PC-3 (cell line): Measurements from ENCODE around the gene TPGS2. TPM values are rescaled to one million over a fixed set of nuclear protein-coding genes. Genes with fewer than 3 reads are reported as not detected.

Experiments used
- ATAC-seq: fragments of 200-7000 bp; cut with Tn5 transposase; 2 replicates; pipeline ENCODE4 v1.9.1; 2020; ENCODE audit warnings: mild to moderate bottlenecking, moderate library complexity
- BruUV-seq: library from RNA; stranded (reverse); fragments of 400-500 nt; replicated peaks from 2 replicates; lab custom pipeline; 2021; lab: Mats Ljungman, UMichigan
- CTCF ChIA-PET: fragments of 300-600 bp; sonication (Branson Sonifier 250); formaldehyde crosslinking; loops from one replicate; lab custom pipeline; 2022; ENCODE audit warnings: antibody characterized with exemption; lab: Charles Lee
- POLR2A ChIA-PET: fragments of 300-600 bp; sonication (Branson Sonifier 250); formaldehyde crosslinking; loops from one replicate; lab custom pipeline; 2022; ENCODE audit warnings: antibody characterized with exemption; ENCODE audit not compliant: unreplicated experiment; lab: Charles Lee
- DNase-seq: peaks from one replicate; pipeline ENCODE4 v3.0.0-alpha.2; 2015
- H2AFZ ChIP-seq: fragments of 300-600 bp; sonication (generic); 2 replicates; pipeline ENCODE4 v1.6.0; 2016; ENCODE audit warnings: antibody characterized with exemption, low read length
- H3F3A ChIP-seq: fragments of 300-600 bp; sonication (generic); one replicate; pipeline ENCODE4 v1.6.0; 2017; ENCODE audit warnings: antibody characterized with exemption, low read length, control low read depth, mild to moderate bottlenecking; ENCODE audit not compliant: unreplicated experiment
- H3K27ac ChIP-seq: fragments of 300-600 bp; sonication (generic); 2 replicates; pipeline ENCODE4 v1.5.1; 2016; ENCODE audit warnings: mild to moderate bottlenecking, low read length
- H3K27me3 ChIP-seq: fragments of 300-600 bp; sonication (generic); 2 replicates; pipeline ENCODE4 v1.6.1; 2016; ENCODE audit warnings: low read length, mixed read lengths
- H3K36me3 ChIP-seq: fragments of 300-600 bp; sonication (generic); 2 replicates; pipeline ENCODE4 v1.6.1; 2016; ENCODE audit warnings: low read depth, mixed run types, low read length, mixed read lengths
- H3K4me1 ChIP-seq: fragments of 300-600 bp; sonication (generic); 2 replicates; pipeline ENCODE4 v1.5.1; 2016; ENCODE audit warnings: low read length; ENCODE audit not compliant: insufficient read depth
- H3K4me2 ChIP-seq: fragments of 300-600 bp; sonication (generic); 2 replicates; pipeline ENCODE4 v1.6.0; 2016; ENCODE audit warnings: low read length
- H3K4me3 ChIP-seq: fragments of 300-600 bp; sonication (generic); 2 replicates; pipeline ENCODE4 v1.5.1; 2016; ENCODE audit warnings: mild to moderate bottlenecking, low read length, mixed read lengths
- H3K79me2 ChIP-seq: fragments of 300-600 bp; sonication (generic); 2 replicates; pipeline ENCODE4 v1.6.1; 2017; ENCODE audit warnings: low read length, mixed read lengths
- H3K9ac ChIP-seq: fragments of 300-600 bp; sonication (generic); 2 replicates; pipeline ENCODE4 v1.6.0; 2016; ENCODE audit warnings: mild to moderate bottlenecking, low read length
- H3K9me2 ChIP-seq: fragments of 300-600 bp; sonication (generic); replicated peaks from 2 replicates; pipeline ENCODE4 v1.6.1; 2016; ENCODE audit warnings: mixed run types, low read length, mixed read lengths
- H3K9me3 ChIP-seq: fragments of 300-600 bp; sonication (generic); 2 replicates; pipeline ENCODE4 v1.6.1; 2016; ENCODE audit warnings: low read length, mixed read lengths
- H4K20me1 ChIP-seq: fragments of 300-600 bp; sonication (generic); 2 replicates; pipeline ENCODE4 v1.6.1; 2016; ENCODE audit warnings: low read length, mixed read lengths
- CTCF ChIP-seq: fragments of 300-600 bp; sonication (generic); conservative IDR thresholded peaks from 2 replicates; pipeline ENCODE4 v1.5.1; 2017; ENCODE audit warnings: antibody characterized with exemption, low read depth, mild to moderate bottlenecking, low read length
- EZH2 ChIP-seq: fragments of 300-600 bp; sonication (generic); IDR thresholded peaks from one replicate; pipeline ENCODE4 v1.6.1; 2017; ENCODE audit warnings: antibody characterized with exemption, mild to moderate bottlenecking, low read length; ENCODE audit not compliant: unreplicated experiment
- EZH2phosphoT487 ChIP-seq: fragments of 300-600 bp; sonication (generic); IDR thresholded peaks from 2 replicates; pipeline ENCODE4 v1.6.1; 2018; ENCODE audit warnings: mild to moderate bottlenecking, antibody characterized with exemption, low read length, borderline replicate concordance
- intact Hi-C: fragments of 100-400 bp; cut with micrococcal nuclease; formaldehyde crosslinking; loops from 2 replicates; pipeline ENCODE4 v1.9.0; 2023
- total RNA-seq: library from RNA; depleted of rRNA; stranded (reverse); fragments of >200 nt; gene quantifications from 2 replicates; pipeline ENCODE4 v1.2.3, GENCODE V29; 2014

The TPGS2 gene
- total RNA-seq, 1 experiment from 2014 or later: 44.9 TPM

- ChIA-PET POLR2A (no interaction called here), CTCF (no interaction called here)
- H3F3A ChIP-seq: no peaks in the 10 kb centered on the region
Observed at GRCh38 chr18:36833120-36833519, 4.3 kb upstream of the TPGS2 start.

GRCh38 chr18:36831139-36831538, 2.3 kb upstream of the TPGS2 start:
- Histone ChIP-seq H3K9me3 (no peaks in the 10 kb centered on the region), H3K4me2 (peak overlapping the region; percentile 90), H3F3A (no peaks in the 10 kb centered on the region), H3K9ac (no peak overlapping the region), H3K27ac (peak overlapping the region; percentile 7; the same call in 1 of the 2 replicates), H3K79me2 (peaks cover 26% of the 10 kb centered on the region), H2AFZ (no peak overlapping the region), H3K27me3 (no peaks in the 10 kb centered on the region), H3K4me1 (peaks cover 14% of the 10 kb centered on the region; the same call in 1 of the 2 replicates), H4K20me1 (no peaks in the 10 kb centered on the region), H3K36me3 (no peaks in the 10 kb centered on the region), H3K4me3 (no peak overlapping the region), H3K9me2 (no peaks in the 10 kb centered on the region)
- ChIA-PET POLR2A (no interaction called here), CTCF (no interaction called here)
- BruUV-seq: no TSS peak
- intact Hi-C loops: loop anchor here (10.0 kb wide), 1 partner anchor 54 kb away; no protein-coding TSS in a partner anchor
- DNase-seq: peak; percentile 39
- no peak for ATAC-seq
- TF ChIP-seq EZH2 (no peak), EZH2phosphoT487 (no peak)

More at GRCh38 chr18:36833120-36833519, 4.3 kb upstream of the TPGS2 start:
- Histone ChIP-seq H3K9me2 (no peaks in the 10 kb centered on the region), H3K4me2 (no peak overlapping the region), H3K4me1 (peaks cover 14% of the 10 kb centered on the region; the same call in 1 of the 2 replicates), H3K4me3 (no peak overlapping the region), H2AFZ (no peak overlapping the region), H3K27me3 (no peaks in the 10 kb centered on the region), H4K20me1 (no peaks in the 10 kb centered on the region), H3K9me3 (no peaks in the 10 kb centered on the region), H3K9ac (no peak overlapping the region), H3K79me2 (peaks cover 15% of the 10 kb centered on the region), H3K27ac (no peak overlapping the region), H3K36me3 (no peaks in the 10 kb centered on the region)
- TF ChIP-seq EZH2 (no peak), EZH2phosphoT487 (no peak), CTCF (no peak)
- DNase-seq (no peak), ATAC-seq (no peak)
- intact Hi-C loops: loop anchor here (10.0 kb wide), 1 partner anchor 52 kb away; no protein-coding TSS in a partner anchor
- BruUV-seq: no TSS peak

- Histone ChIP-seq H3K36me3 (no peaks in the 10 kb centered on the region), H3K27me3 (no peaks in the 10 kb centered on the region), H3K27ac (peak overlapping the region; percentile 44; the same call in 1 of the 2 replicates), H2AFZ (peak overlapping the region; percentile 90), H4K20me1 (no peaks in the 10 kb centered on the region), H3K4me3 (peak overlapping the region; percentile 84), H3K4me2 (peak overlapping the region; percentile 90), H3K4me1 (peaks cover 14% of the 10 kb centered on the region; the same call in 1 of the 2 replicates), H3K9me3 (no peaks in the 10 kb centered on the region), H3K9me2 (no peaks in the 10 kb centered on the region), H3F3A (no peaks in the 10 kb centered on the region), H3K9ac (0 out of 2 replicates have a peak overlapping the region, but pooled peaks have one; percentile 77), H3K79me2 (peaks cover 26% of the 10 kb centered on the region)
- no TSS peak for BruUV-seq
- ATAC-seq: no peak
- no peak for TF ChIP-seq EZH2
- no peak for TF ChIP-seq EZH2phosphoT487
- no peak for TF ChIP-seq CTCF
- POLR2A ChIA-PET: no interaction called here
- intact Hi-C loops: loop anchor here (10.0 kb wide), 1 partner anchor 55 kb away; no protein-coding TSS in a partner anchor
- DNase-seq: no peak
- CTCF ChIA-PET: no interaction called here
Observed at GRCh38 chr18:36830158-36830495, 1.3 kb upstream of the TPGS2 start.
